ENCODE results near the gene OR5K4.

DNA sequence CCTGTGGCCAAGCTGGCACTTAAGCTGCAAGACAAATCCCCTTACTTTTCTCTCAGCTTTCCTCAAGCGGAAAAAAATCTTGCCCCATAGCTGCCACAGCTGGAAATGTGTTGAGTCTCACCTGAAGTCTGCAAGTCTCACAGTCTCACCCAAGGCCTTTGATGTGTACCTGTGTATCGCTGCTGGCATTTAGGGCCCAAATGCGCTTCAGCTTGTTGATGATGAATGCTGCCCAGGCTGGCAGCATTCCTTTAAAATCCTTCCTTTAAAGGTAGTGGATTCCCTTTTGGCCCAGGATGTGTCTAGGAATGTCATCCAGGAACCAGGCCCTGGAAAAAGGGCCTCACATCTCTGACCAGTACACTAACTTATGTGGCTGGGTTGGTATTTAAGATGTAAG, 7.0 kb downstream of the OR5K4 start:
- no peak for TF ChIP-seq CTCF (IDR thresholded peaks at IDR 0.05; ENCODE audit: low read length)
- no peak for TF ChIP-seq EZH2 (optimal IDR thresholded peaks at IDR 0.05; ENCODE audit: low read depth, low read length)
- no peak for TF ChIP-seq EZH2phosphoT487 (IDR thresholded peaks at IDR 0.05; ENCODE audit: low read length)
